Measurements from ENCODE around the gene PRCD. TPM values are rescaled to one million over a fixed set of nuclear protein-coding genes. Genes with fewer than 3 reads are reported as not detected.

The PRCD gene
- total RNA-seq, 1 experiment from 2014 or later: 2.5 TPM

DNA sequence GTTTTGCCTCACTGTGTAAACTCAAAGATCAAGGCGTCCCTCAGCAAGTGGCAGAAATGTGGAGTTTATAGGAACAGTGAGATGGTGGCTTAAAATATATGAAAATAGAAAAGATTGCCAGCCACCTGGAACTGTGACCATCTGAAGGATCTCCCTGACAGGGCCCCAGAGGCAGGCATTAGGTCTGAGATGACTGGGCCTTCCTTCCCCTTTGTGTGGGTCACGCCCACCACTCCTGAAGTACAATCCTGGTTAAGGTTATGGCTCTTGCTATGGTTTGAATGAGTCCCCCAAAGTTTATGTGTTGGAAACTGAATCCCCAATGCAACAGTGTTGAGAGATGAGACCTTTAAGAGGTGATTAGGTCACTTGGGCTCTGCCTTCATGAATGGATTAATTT is 39.4 kb downstream of the PRCD start:
- Histone ChIP-seq H4K20me1 (ENCODE audit: low read length) (no peaks in the 10 kb centered on the region), H3K9ac (ENCODE audit: low read length) (no peak overlapping the region), H3F3A (ENCODE audit: low read length, unreplicated experiment) (no peaks in the 10 kb centered on the region), H3K4me2 (ENCODE audit: low read length) (no peak overlapping the region), H3K9me3 (ENCODE audit: low read length) (no peaks in the 10 kb centered on the region), H3K27me3 (ENCODE audit: low read length) (no peaks in the 10 kb centered on the region), H3K79me2 (ENCODE audit: low read length) (no peaks in the 10 kb centered on the region), H3K4me1 (ENCODE audit: insufficient read depth, low read length) (peaks cover 13% of the 10 kb centered on the region), H3K36me3 (ENCODE audit: low read depth, low read length) (no peaks in the 10 kb centered on the region), H2AFZ (ENCODE audit: low read length) (no peak overlapping the region), H3K27ac (ENCODE audit: low read length) (no peak overlapping the region), H3K4me3 (ENCODE audit: low read length) (no peak overlapping the region), H3K9me2 (replicated peaks; ENCODE audit: low read length) (no peaks in the 10 kb centered on the region)
- ChIA-PET POLR2A (ENCODE audit: unreplicated experiment) (no interaction called here), CTCF (no interaction called here)
- BruUV-seq (replicated peaks): no TSS peak
- intact Hi-C loops (cut with micrococcal nuclease): loop anchor here (2.0 kb wide), 1 partner anchor 20 kb away; no protein-coding TSS in a partner anchor
- no peak for TF ChIP-seq EZH2phosphoT487 (IDR thresholded peaks at IDR 0.05; ENCODE audit: borderline replicate concordance, low read length)
- no peak for TF ChIP-seq EZH2 (IDR thresholded peaks at IDR 0.05; ENCODE audit: low read length, unreplicated experiment)
- TF ChIP-seq, protein P1, sequence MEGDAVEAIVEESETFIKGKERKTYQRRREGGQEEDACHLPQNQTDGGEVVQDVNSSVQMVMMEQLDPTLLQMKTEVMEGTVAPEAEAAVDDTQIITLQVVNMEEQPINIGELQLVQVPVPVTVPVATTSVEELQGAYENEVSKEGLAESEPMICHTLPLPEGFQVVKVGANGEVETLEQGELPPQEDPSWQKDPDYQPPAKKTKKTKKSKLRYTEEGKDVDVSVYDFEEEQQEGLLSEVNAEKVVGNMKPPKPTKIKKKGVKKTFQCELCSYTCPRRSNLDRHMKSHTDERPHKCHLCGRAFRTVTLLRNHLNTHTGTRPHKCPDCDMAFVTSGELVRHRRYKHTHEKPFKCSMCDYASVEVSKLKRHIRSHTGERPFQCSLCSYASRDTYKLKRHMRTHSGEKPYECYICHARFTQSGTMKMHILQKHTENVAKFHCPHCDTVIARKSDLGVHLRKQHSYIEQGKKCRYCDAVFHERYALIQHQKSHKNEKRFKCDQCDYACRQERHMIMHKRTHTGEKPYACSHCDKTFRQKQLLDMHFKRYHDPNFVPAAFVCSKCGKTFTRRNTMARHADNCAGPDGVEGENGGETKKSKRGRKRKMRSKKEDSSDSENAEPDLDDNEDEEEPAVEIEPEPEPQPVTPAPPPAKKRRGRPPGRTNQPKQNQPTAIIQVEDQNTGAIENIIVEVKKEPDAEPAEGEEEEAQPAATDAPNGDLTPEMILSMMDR (conservative IDR thresholded peaks at IDR 0.05; ENCODE audit: low read depth, low read length): no peak
- ATAC-seq (no peak), DNase-seq (no peak)

DNA sequence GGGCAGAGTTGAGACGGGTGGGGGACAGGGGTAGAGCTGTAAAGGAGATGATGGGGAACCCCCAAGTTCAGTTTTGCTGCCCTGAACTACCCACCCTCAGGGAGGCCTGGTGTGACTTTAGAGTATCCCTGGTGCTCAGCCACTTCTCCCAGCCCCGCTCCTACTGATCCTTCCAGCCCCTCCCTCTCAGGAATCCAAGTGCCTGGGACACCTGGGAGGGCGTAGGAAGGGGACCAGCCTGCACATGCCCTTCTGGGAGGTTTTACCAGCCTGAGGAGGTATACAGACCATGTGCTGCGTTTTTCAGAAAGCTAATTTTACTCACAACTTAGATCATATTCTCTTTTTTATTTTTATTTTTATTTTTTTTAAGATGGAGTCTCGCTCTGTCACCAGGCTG is 41.7 kb downstream of the PRCD start:
- Histone ChIP-seq H3F3A (ENCODE audit: low read length, unreplicated experiment) (no peaks in the 10 kb centered on the region), H2AFZ (ENCODE audit: low read length) (no peak overlapping the region), H3K36me3 (ENCODE audit: low read depth, low read length) (no peaks in the 10 kb centered on the region), H3K9me3 (ENCODE audit: low read length) (no peaks in the 10 kb centered on the region), H4K20me1 (ENCODE audit: low read length) (no peaks in the 10 kb centered on the region), H3K4me2 (ENCODE audit: low read length) (no peak overlapping the region), H3K9me2 (replicated peaks; ENCODE audit: low read length) (no peaks in the 10 kb centered on the region), H3K9ac (ENCODE audit: low read length) (no peak overlapping the region), H3K4me1 (ENCODE audit: insufficient read depth, low read length) (peaks cover 17% of the 10 kb centered on the region), H3K27me3 (ENCODE audit: low read length) (no peaks in the 10 kb centered on the region), H3K27ac (ENCODE audit: low read length) (no peak overlapping the region), H3K79me2 (ENCODE audit: low read length) (no peaks in the 10 kb centered on the region), H3K4me3 (ENCODE audit: low read length) (no peak overlapping the region)
- DNase-seq (no peak), ATAC-seq (no peak)
- intact Hi-C loops (cut with micrococcal nuclease): no loop called here
- no peak for TF ChIP-seq EZH2phosphoT487 (IDR thresholded peaks at IDR 0.05; ENCODE audit: borderline replicate concordance, low read length)
- TF ChIP-seq, protein P1 (conservative IDR thresholded peaks at IDR 0.05; ENCODE audit: low read depth, low read length): no peak
- TF ChIP-seq EZH2 (IDR thresholded peaks at IDR 0.05; ENCODE audit: low read length, unreplicated experiment): no peak
- BruUV-seq (replicated peaks): no TSS peak
- POLR2A ChIA-PET (ENCODE audit: unreplicated experiment): no interaction called here
- CTCF ChIA-PET: no interaction called here

DNA sequence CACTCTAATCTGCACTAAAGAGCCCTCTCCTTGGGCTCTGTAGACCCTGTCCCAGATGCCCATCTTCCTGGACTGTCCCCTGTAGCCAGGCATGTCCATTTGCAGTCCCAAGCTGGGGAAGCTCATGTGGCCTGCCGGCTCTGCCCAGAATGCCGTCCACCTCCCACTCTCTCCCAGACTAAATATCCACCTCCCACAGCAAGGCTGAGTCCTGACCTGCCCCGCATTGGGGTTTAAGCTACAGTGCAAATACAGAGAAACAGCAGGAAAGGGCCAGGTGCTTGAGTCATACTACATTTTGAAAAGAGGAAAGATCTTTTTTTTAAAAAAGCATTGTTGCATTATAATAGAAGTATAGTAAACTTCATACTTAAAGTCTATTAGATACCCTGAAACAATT is 42.8 kb downstream of the PRCD start:
- peaks cover 16% of the 10 kb centered on the region for H3K4me1 ChIP-seq (ENCODE audit: insufficient read depth, low read length)
- no peaks in the 10 kb centered on the region for H3K27me3 ChIP-seq (ENCODE audit: low read length)
- H3K27ac ChIP-seq (ENCODE audit: low read length): no peak overlapping the region
- no peaks in the 10 kb centered on the region for H3F3A ChIP-seq (ENCODE audit: low read length, unreplicated experiment)
- no peak for DNase-seq
- H3K36me3 ChIP-seq (ENCODE audit: low read depth, low read length): no peaks in the 10 kb centered on the region
- no peak overlapping the region for H2AFZ ChIP-seq (ENCODE audit: low read length)
- no peaks in the 10 kb centered on the region for H3K9me3 ChIP-seq (ENCODE audit: low read length)
- ChIA-PET CTCF (no interaction called here), POLR2A (ENCODE audit: unreplicated experiment) (interaction anchor here (0.7 kb wide), 1 partner anchor 224 kb away, joined by 10 read pairs; no protein-coding TSS in a partner anchor)
- H3K4me3 ChIP-seq (ENCODE audit: low read length): no peak overlapping the region
- no TSS peak for BruUV-seq (replicated peaks)
- H3K9ac ChIP-seq (ENCODE audit: low read length): no peak overlapping the region
- H3K9me2 ChIP-seq (replicated peaks; ENCODE audit: low read length): no peaks in the 10 kb centered on the region
- ATAC-seq: no peak
- no peaks in the 10 kb centered on the region for H3K79me2 ChIP-seq (ENCODE audit: low read length)
- TF ChIP-seq EZH2phosphoT487 (IDR thresholded peaks at IDR 0.05; ENCODE audit: borderline replicate concordance, low read length): no peak
- TF ChIP-seq, protein P1 (conservative IDR thresholded peaks at IDR 0.05; ENCODE audit: low read depth, low read length): no peak
- TF ChIP-seq EZH2 (IDR thresholded peaks at IDR 0.05; ENCODE audit: low read length, unreplicated experiment): no peak
- H3K4me2 ChIP-seq (ENCODE audit: low read length): no peak overlapping the region
- intact Hi-C loops (cut with micrococcal nuclease): no loop called here
- H4K20me1 ChIP-seq (ENCODE audit: low read length): no peaks in the 10 kb centered on the region

All from PC-3 (cell line).